GM19455 (cell line): ENCODE data around the gene PPP1R12B.
"Not testable (repeated sequence)": the region's sequence is repeated elsewhere in the genome, so short reads cannot be mapped to it uniquely, and the experiment has no call there.

Experiments
- ATAC-seq: cut with Tn5 transposase; IDR thresholded peaks from one replicate; pipeline ENCODE4 v1.9.1; 2021; ENCODE audit not compliant: unreplicated experiment

Gene PPP1R12B

GRCh38 chr1:202480640-202481039 is 132.1 kb downstream of the PPP1R12B start:
- ATAC-seq, result not testable (repeated sequence)

DNA sequence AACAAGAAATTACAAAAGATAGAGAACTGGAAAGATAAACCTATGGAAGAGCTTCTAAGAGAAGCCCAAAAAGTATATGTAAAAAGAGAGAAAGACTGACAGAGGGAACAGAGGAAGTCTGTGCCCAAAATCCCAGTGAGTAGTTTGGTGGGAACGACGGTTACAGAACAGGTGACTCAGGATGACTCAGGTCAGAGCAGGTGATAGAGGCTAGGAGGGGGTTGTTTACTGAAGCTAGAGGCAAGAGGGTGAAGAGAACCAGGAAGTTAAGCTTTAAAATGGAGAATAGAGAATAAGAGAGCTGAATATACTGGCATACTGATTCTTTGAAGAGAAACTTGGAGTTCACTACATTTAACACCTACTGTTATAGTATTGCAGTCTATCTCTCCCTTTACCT is 134.9 kb downstream of the PPP1R12B start:
- ATAC-seq, result not testable (repeated sequence)

GRCh38 chr1:202484032-202484431 is 135.5 kb downstream of the PPP1R12B start:
- not testable (repeated sequence) for ATAC-seq

DNA sequence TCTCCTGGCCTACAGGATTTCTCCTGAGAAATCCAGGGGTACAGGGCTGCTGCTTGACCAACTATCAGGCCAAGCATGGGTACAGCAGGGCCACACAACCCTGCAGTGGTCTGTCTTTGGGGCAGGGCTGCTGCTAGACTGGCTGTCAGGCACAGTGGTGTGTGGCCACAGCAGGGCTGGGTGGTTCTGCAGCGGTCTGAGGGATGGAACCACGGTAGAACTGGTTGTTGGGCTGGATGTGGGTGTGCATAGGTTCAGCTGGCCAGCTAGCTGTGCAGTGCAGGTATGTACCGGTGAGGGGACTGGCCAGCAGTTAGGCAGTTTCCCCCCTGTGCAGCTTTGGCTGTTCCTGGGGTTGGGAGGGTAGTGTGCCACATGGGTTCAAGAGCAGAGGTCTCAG is 136.3 kb downstream of the PPP1R12B start:
- not testable (repeated sequence) for ATAC-seq

- peak; percentile 66 for ATAC-seq
Observed at GRCh38 chr1:202488178-202488649, 139.7 kb downstream of the PPP1R12B start.

DNA sequence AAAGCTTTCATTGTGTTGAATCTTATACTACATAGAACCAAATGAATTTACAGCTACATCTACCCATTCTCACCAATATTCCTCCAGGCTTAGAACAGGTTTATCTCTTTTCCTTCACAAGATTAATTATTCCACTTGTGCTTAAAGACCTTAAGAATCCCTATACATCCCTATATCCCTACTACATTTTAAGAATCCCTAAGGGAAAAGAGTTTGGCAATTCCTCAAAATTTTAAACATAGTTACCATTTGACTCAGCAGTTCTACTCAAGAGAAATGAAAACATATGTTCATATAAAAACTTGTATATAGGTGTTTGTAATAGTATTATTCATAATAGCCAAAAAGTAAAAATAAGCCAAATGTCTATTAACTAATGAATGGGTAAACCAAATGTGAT is 140.6 kb downstream of the PPP1R12B start:
- not testable (repeated sequence) for ATAC-seq

DNA sequence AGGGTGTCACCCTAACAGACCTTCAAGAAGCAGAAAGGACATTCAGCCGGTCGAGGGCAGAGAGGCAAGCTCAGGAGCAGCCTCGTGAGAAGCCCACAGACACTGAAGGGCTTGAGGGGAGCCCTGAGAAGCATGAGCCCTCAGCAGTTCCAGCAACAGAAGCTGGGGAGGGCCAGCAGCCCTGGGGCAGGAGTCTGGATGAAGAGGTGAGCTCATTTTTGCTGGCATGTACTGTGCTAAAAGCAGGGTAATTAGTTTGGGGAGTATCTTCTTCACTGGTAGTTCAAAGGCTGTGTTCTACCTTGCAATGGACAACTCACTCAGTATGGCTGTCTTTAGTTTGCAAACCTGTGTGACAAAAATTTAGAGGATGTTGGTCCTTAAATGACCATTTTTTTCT is 144.6 kb downstream of the PPP1R12B start:
- not testable (repeated sequence) for ATAC-seq

DNA sequence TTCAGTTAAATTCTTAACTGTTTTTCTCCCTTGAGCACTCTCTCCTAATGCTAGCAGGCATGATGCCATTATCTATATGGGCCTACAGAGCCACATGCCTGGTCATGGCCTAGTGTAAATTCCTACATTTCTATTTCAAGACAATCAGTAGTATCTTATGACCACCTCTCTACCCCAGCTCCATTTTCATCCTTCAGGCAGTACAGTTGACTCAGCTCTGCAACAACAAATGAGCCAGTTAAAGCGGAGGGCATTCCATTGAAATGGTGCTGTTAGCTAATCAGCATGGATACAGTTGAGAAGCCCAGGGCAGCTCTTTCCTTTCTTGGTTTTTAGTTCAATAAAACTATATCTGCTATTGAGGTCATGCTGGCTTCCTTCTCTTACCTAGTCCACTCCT is 150.0 kb downstream of the PPP1R12B start:
- ATAC-seq, result no peak

GRCh38 chr1:202499997-202500396 is 151.5 kb downstream of the PPP1R12B start:
- ATAC-seq, result not testable (repeated sequence)

GRCh38 chr1:202501281-202501680 is 152.8 kb downstream of the PPP1R12B start:
- ATAC-seq, result no peak

GRCh38 chr1:202505356-202505755 is 156.9 kb downstream of the PPP1R12B start:
- ATAC-seq, result no peak

GRCh38 chr1:202505880-202506575 is 157.5 kb downstream of the PPP1R12B start:
- ATAC-seq, result not testable (repeated sequence)

GRCh38 chr1:202508863-202509262 is 160.4 kb downstream of the PPP1R12B start:
- not testable (repeated sequence) for ATAC-seq

DNA sequence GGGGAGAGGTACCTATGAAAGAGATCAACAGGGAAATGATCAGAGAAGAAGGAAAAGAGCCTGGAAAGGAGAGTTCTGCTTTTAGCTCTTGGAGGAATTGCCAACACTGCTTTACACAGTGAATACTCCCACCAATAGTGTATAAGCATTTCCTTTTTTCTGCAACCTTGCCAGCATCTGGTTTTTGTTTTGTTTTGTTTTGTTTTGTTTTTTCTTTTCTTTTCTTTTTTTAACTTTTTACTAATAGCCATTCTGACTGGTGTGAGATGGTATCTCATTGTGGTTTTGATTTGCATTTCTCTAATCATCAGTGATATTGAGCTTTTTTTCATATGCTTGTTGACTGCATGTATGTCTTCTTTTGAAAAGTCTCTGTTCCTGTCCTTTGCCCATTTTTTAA is 165.4 kb downstream of the PPP1R12B start:
- ATAC-seq, result peak; percentile 81

DNA sequence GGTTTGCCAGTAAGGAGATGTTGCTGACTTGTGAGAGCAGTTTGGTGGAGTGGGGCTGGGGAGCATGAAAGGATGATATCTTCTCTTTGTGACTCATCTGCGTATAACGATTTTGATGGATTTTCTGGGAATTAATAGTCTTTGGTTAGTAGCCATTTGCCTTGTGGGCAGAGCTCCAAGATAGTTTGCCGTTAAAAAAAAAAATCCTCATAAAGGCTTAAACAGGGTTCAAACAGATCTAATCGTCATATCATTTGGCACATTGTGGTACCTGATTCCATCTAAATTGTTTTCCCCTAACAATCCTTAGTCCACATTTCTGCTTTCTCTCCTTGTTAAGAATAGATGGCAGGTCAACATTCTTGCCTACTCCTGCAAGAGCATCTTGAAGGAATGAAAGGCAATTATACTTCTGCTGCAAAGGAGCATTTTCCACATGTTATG is 168.0 kb downstream of the PPP1R12B start:
- no peak for ATAC-seq

DNA sequence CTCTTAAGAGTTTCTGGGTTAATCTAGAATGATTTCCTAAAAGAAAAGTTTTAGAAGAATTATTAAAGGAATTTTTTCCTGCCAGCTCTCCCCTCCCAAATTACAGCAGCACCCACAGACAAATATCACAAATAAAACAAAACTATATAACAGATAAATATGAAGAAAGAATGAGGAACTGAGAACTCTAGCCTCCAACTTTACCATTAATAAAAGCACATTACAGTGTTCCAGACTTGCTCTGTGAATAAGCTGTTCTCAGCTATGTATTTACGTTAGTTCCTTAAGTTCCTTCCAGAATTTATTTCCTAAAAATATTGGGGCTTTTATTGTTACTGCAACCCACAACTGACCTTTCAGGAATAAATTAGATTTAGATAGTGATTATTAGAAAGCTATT is 168.6 kb downstream of the PPP1R12B start:
- ATAC-seq, result not testable (repeated sequence)

- not testable (repeated sequence) for ATAC-seq
Observed at GRCh38 chr1:202518180-202518579, 169.7 kb downstream of the PPP1R12B start.

DNA sequence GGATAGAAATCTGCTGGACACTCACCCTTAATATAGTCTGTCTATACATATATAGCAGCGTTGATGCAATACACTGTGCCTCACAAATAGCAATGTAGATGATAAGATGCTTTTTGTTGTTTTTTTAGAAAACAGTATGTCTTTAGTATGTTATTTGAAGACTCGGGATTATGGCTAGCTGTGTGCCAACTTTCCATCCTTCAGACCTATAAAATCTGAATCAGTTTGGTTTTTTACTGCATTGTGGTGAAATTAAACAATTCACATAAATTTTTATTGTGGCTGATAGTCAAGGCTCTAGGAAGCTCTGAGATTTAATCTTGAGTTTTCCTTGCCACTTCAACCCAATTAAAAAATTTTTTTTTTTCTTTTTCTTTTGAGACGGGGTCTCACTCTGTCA is 170.4 kb downstream of the PPP1R12B start:
- not testable (repeated sequence) for ATAC-seq

DNA sequence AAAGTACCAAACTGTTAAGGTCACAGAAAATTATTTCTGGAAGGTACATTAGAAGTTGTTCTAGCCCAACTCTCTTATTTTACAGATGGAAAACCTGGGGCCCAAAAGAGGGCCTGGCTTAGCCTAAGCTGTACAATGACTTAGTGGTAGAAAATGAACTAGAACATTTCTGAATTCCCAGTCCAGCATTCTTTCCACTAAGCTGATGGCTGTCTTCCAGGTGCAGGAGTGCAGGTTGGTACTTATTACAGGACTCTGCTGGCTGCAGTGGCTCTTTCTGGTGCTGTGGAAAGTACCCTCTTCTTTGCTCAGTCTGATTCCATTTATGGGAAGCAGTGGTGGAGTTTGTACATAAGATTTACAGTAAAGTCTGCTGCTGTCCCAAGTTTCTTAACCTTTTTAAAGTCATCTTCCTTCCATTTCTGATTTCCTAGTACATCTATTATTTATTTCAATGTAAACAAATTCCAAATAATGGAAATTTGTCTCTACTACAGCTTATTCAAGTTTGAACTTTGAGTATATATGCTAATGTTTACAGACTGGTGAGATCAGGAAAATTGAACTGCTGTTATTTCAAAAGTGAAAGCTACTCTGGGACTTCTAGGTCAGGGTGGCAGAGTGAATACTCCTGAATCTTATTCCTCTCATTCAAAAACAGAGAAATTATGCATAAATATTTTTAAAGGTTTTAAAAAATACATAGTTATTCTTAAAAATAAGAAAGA is 171.8 kb downstream of the PPP1R12B start:
- not testable (repeated sequence) for ATAC-seq

- not testable (repeated sequence) for ATAC-seq
Observed at GRCh38 chr1:202520857-202521216, 172.3 kb downstream of the PPP1R12B start.

DNA sequence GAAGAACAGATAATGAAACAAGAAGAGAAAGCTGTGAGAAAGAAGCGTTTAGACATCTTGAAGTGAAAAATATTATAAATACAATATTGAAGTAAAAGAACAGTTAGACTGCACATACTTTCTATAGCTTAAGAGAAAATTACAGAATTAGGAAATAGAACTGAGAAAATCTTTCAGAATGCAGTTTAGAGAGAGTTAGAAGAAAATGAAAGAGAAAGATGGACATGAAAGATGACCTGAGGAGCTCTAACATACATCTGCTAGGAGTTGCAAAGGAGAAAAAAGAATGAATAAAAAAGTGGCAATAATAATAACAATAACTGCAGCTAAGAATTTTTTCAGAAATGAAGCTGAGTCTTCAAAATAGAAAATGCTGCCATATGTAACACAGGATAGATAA is 173.0 kb downstream of the PPP1R12B start:
- not testable (repeated sequence) for ATAC-seq

GRCh38 chr1:202521886-202522285 is 173.4 kb downstream of the PPP1R12B start:
- ATAC-seq, result no peak
